ENCODE measurements around the gene HOXA5.

- TF ChIP-seq CTCF (IDR thresholded peaks at IDR 0.05) (no peak), POLR2A (IDR thresholded peaks at IDR 0.05) (no peak)
These were observed 12.1 kb downstream of the HOXA5 start for GRCh38 chr7:27131390-27131819.
